KMS-11 (cell line): ENCODE data around the gene PITRM1.

Source experiments
- H2AFZ ChIP-seq: fragments of 200-600 bp; sonication (generic); 2 replicates; pipeline ENCODE4 v1.6.1; 2016; ENCODE audit warnings: antibody characterized with exemption, mixed run types, low read depth
- H3K27ac ChIP-seq: fragments of 200-600 bp; sonication (generic); 2 replicates; pipeline ENCODE4 v1.6.1; 2016; ENCODE audit warnings: mild to moderate bottlenecking, mixed run types
- H3K27me3 ChIP-seq: fragments of 200-600 bp; sonication (generic); 2 replicates; pipeline ENCODE4 v1.6.1; 2017; ENCODE audit warnings: mild to moderate bottlenecking, low read depth, mixed run types, moderate library complexity; ENCODE audit not compliant: insufficient read depth
- H3K36me3 ChIP-seq: fragments of 200-600 bp; sonication (generic); 2 replicates; pipeline ENCODE4 v1.6.1; 2017; ENCODE audit warnings: mild to moderate bottlenecking, mixed run types; ENCODE audit not compliant: insufficient read depth
- H3K4me1 ChIP-seq: fragments of 200-600 bp; sonication (generic); 2 replicates; pipeline ENCODE4 v1.6.1; 2016; ENCODE audit warnings: mild to moderate bottlenecking, low read depth, mixed run types; ENCODE audit not compliant: poor library complexity, severe bottlenecking
- H3K4me2 ChIP-seq: fragments of 200-600 bp; sonication (generic); 2 replicates; pipeline ENCODE4 v1.7.0; 2016; ENCODE audit warnings: mild to moderate bottlenecking, mixed run types
- H3K4me3 ChIP-seq: fragments of 200-600 bp; sonication (generic); IDR thresholded peaks from 2 replicates; pipeline ENCODE4 v1.6.1; 2017; ENCODE audit warnings: low read depth, low read length, mixed read lengths; ENCODE audit not compliant: insufficient read depth
- H3K79me2 ChIP-seq: fragments of 200-600 bp; sonication (generic); 2 replicates; pipeline ENCODE4 v1.6.1; 2016; ENCODE audit warnings: low read depth, mixed run types; ENCODE audit not compliant: insufficient read depth
- H3K9ac ChIP-seq: fragments of 200-600 bp; sonication (generic); 2 replicates; pipeline ENCODE4 v1.6.1; 2016; ENCODE audit warnings: mild to moderate bottlenecking, mixed run types
- H4K20me1 ChIP-seq: fragments of 200-600 bp; sonication (generic); 2 replicates; pipeline ENCODE4 v1.6.1; 2016; ENCODE audit warnings: mild to moderate bottlenecking, mixed run types; ENCODE audit not compliant: insufficient read depth
- TF ChIP-seq, protein P1 (sequence below): fragments of 200-600 bp; sonication (generic); conservative IDR thresholded peaks from 2 replicates; pipeline ENCODE4 v1.6.1; 2017; ENCODE audit warnings: low read depth, mild to moderate bottlenecking, antibody characterized with exemption, low read length, moderate library complexity, mixed read lengths

The PITRM1 gene

GRCh38 chr10:3151889-3152565 lies 20.6 kb downstream of the PITRM1 start:
- no peaks in the 10 kb centered on the region for H4K20me1 ChIP-seq
- no peak overlapping the region for H3K27ac ChIP-seq
- H3K4me2 ChIP-seq, result no peak overlapping the region
- peaks cover 2% of the 10 kb centered on the region; the same call in 1 of the 2 replicates for H3K36me3 ChIP-seq
- H3K4me3 ChIP-seq, result no peak overlapping the region
- no peaks in the 10 kb centered on the region for H3K79me2 ChIP-seq
- peaks cover 7% of the 10 kb centered on the region for H3K4me1 ChIP-seq
- H2AFZ ChIP-seq, result no peak overlapping the region
- TF ChIP-seq, protein P1, sequence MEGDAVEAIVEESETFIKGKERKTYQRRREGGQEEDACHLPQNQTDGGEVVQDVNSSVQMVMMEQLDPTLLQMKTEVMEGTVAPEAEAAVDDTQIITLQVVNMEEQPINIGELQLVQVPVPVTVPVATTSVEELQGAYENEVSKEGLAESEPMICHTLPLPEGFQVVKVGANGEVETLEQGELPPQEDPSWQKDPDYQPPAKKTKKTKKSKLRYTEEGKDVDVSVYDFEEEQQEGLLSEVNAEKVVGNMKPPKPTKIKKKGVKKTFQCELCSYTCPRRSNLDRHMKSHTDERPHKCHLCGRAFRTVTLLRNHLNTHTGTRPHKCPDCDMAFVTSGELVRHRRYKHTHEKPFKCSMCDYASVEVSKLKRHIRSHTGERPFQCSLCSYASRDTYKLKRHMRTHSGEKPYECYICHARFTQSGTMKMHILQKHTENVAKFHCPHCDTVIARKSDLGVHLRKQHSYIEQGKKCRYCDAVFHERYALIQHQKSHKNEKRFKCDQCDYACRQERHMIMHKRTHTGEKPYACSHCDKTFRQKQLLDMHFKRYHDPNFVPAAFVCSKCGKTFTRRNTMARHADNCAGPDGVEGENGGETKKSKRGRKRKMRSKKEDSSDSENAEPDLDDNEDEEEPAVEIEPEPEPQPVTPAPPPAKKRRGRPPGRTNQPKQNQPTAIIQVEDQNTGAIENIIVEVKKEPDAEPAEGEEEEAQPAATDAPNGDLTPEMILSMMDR, result no peak
- H3K27me3 ChIP-seq, result no peaks in the 10 kb centered on the region
- no peak overlapping the region for H3K9ac ChIP-seq

DNA sequence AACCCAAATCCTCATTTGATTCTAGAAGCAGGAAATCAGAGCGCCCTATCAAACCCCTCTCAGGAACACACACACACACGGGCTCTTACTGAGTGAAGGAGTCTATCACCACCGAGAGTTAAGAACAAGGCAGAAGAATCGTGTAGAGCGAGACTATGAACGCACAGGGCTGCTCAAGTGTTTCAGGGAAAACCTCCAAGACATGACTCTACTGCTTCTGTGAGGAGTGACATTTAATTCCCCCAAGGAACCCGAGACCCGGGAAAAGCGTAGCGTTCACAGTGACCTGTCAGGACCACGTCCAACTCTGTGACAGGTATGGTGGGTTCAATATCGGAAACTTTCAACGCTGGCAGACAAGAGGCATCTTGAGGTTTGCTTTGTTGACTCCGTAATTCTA lies 21.6 kb downstream of the PITRM1 start:
- Histone ChIP-seq H3K9ac (no peak overlapping the region), H3K36me3 (no peaks in the 10 kb centered on the region), H3K27me3 (no peaks in the 10 kb centered on the region), H2AFZ (no peak overlapping the region), H3K4me2 (no peak overlapping the region), H4K20me1 (no peaks in the 10 kb centered on the region), H3K27ac (no peak overlapping the region), H3K79me2 (no peaks in the 10 kb centered on the region), H3K4me3 (no peak overlapping the region), H3K4me1 (peaks cover 7% of the 10 kb centered on the region)
- TF ChIP-seq, protein P1, result no peak

DNA sequence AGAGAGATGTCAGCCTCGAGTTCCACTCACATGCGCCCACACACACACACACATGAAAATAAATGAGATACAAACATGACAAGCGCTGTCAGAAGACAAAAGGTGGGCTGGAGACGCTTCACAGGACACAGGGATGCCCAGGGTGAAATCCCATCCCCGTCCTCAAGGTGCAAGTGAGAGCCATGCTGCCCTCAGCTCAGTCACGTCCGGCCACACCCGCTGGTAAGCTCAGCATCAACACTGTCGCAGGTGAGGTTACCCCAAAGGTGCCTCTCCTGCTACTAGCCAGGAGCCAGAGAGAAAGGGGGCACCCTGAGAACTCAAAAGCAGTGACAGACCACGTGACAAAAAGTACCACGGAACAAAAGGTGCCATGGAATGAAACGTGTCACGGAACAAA lies 22.2 kb downstream of the PITRM1 start:
- H3K4me3 ChIP-seq, result no peak overlapping the region
- H3K9ac ChIP-seq, result no peak overlapping the region
- H3K4me2 ChIP-seq, result no peak overlapping the region
- H3K4me1 ChIP-seq, result peaks cover 7% of the 10 kb centered on the region
- no peaks in the 10 kb centered on the region for H3K36me3 ChIP-seq
- H3K79me2 ChIP-seq, result no peaks in the 10 kb centered on the region
- H4K20me1 ChIP-seq, result no peaks in the 10 kb centered on the region
- no peak overlapping the region for H3K27ac ChIP-seq
- H2AFZ ChIP-seq, result no peak overlapping the region
- TF ChIP-seq, protein P1, result no peak
- H3K27me3 ChIP-seq, result no peaks in the 10 kb centered on the region

DNA sequence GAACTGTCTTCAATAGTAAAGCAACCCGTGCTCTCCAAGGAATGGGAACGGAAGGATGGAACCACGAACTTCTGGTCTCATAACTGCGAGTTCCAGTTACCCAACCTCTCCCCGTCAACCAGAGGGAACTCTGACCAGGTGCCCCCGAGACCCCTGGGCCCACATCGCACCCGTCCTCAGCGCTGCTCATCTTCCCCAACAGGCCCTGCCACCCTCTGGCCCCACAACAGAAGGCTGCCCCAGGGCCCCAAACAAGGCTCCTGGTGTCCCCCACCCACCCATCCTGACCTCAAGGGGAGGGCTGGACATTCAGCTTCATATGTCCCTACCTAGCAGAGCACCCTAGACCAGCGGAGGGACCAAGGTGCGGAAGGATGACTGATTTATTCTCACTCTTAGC lies 22.7 kb downstream of the PITRM1 start:
- TF ChIP-seq, protein P1, result no peak
- Histone ChIP-seq H3K27me3 (no peaks in the 10 kb centered on the region), H3K79me2 (no peaks in the 10 kb centered on the region), H3K4me1 (peaks cover 7% of the 10 kb centered on the region), H3K4me2 (no peak overlapping the region), H4K20me1 (no peaks in the 10 kb centered on the region), H2AFZ (no peak overlapping the region), H3K4me3 (no peak overlapping the region), H3K27ac (no peak overlapping the region), H3K36me3 (no peaks in the 10 kb centered on the region), H3K9ac (no peak overlapping the region)
